Measurements from ENCODE around the gene LIMS1.
"Not testable (repeated sequence)": the region's sequence is repeated elsewhere in the genome, so short reads cannot be mapped to it uniquely, and the experiment has no call there.

LIMS1 gene, protein sequence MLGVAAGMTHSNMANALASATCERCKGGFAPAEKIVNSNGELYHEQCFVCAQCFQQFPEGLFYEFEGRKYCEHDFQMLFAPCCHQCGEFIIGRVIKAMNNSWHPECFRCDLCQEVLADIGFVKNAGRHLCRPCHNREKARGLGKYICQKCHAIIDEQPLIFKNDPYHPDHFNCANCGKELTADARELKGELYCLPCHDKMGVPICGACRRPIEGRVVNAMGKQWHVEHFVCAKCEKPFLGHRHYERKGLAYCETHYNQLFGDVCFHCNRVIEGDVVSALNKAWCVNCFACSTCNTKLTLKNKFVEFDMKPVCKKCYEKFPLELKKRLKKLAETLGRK

DNA sequence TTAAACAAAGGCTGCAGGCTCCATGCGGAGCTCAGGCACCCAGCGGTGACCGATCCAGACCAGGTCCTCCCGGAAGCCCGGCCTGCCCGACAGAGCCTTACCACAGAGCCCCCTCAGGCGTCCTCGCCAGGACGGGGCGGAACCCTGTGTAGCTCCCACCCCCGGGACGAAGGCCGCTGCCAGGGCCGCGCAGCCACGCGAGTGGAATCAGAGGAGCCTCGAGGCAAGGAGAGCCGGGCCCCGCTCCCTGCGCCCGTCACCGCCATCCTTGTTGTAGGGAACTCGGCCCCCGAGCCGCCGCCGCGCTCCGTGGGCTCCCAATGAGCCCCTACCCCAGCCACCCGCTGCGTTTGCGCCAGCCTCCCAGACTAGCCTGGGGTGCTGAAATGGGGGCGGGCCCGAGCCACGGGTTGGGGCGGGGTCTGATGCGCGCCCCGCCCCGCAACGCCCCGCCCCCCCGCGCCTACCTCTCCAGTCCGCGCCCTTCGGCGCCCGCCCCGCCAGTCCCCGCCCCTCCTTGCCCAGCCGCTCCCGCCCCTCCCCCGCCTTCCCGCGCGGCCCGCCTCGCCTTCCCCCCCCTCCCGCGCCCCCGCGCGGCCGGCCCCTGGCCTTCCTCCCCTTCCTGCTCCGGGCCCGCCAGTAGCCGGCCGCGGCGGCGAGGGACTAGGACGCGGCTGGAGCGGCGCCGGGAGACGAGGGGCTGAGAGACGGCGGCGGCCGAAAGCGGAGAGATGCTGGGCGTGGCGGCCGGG is at the start of gene LIMS1:
Gene LIMS1, plus strand, starts transcription at position 639 of the 752 bp plus-strand sequence. Its CDS starts 93 bp downstream, at position 732.
- DNase-seq = peak; percentile 74

GRCh38 chr2:108485253-108485652 is 49.0 kb upstream of the LIMS1 start:
- no peak for DNase-seq

DNA sequence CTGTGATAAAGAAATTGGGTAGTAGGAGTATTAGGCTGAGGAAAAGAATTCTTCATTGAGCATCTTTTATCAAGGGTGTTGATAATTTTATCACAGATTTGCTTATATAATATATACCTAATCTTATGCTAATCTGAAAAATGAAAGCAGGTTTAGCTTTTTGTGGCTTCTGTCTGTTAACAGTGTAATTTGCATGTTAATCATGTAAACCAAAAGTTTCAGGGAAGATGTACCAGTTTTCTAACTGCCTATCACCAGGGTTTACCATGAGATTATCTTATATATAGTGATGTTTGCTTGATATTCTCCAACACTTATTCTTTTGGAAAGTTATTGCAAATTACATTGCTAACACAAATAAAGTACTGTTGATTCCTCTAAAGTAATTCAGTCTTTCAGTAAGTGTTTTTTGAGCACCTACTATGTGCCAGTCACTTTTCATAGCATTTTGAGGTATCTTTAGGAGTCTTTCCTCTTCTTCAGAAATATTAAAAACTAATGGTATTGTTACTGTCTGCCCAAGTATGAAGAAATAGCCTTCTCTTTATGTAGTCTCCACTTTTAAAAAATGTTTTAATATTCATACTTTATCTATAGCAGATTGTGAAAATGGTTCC is 43.7 kb upstream of the LIMS1 start:
- DNase-seq = no peak

- DNase-seq = no peak
Measured at GRCh38 chr2:108491848-108492247, 42.4 kb upstream of the LIMS1 start.

DNA sequence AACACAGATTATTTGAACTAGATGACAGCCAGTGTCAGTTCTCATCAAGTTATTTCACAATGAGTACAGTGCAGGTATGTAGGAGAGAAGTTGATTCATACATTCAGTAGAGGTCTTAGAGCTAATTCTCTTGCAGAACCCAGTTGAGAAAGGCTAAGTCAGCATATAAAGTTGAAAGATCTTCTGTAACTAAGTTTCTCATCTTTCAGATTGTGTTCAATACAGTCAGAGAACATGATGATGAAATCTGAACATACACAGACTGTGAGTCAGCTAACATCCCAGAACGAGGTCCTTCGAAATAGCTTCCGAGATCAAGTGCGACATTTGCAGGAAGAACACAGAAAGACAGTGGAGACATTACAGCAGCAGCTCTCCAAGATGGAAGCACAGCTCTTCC is 41.9 kb upstream of the LIMS1 start:
- no peak for DNase-seq

GRCh38 chr2:108496167-108496566 is 38.1 kb upstream of the LIMS1 start:
- DNase-seq = not testable (repeated sequence)

DNA sequence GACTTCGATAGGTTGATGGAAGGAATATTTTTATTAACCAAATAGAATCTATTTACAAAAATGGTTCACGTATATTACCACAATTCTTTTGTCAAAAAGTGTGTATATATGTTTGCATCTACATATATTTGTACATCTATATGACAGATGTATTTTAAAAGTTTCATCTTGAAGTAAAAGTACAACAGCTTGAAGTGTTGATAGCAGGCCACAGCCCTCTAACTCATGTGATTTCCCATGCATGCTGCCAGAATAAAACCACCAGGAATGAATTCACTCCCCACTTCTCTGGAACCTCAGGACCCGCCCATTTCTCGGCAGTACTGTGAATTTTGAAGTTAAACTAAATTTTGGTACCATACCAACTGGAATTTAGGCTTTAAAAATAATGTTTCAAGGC is 26.6 kb upstream of the LIMS1 start:
- DNase-seq = not testable (repeated sequence)

DNA sequence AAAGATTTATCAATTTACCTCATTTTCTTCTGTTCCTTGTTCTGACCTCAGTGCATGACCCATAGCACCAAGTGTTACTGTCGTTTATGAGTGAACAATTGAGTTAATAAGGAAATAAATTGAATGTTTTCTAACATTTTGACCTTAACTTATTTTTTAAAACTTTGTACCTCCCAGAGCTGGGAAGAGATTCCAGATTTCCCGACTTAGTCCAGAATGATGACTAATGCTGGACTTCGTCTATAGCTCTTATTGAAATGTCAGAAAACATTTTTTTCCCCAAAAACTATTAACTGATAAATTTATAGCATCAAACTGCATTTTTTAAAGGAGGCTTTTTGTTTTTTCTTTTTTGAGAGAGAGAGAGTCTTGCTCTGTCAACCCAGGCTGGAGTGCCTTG is 21.8 kb upstream of the LIMS1 start:
- DNase-seq = not testable (repeated sequence)

DNA sequence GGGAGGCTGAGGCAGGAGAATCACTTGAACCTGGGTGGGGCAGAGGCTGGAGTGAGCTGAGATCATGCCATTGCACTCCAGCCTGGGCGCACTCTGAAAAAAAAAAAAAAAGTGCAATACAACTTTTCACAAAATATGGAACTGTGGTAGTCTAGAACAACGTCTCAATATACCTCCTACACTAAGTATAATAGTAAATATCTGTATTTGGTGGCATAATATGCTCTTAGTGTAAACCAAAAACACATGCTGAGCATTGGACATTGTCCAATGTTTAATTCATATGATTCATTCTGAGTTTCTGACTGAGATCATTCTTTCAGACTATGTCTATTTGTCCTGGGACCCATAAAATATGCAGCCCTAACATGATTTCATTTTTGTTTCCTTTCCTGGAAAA is 19.8 kb upstream of the LIMS1 start:
- DNase-seq = not testable (repeated sequence)

DNA sequence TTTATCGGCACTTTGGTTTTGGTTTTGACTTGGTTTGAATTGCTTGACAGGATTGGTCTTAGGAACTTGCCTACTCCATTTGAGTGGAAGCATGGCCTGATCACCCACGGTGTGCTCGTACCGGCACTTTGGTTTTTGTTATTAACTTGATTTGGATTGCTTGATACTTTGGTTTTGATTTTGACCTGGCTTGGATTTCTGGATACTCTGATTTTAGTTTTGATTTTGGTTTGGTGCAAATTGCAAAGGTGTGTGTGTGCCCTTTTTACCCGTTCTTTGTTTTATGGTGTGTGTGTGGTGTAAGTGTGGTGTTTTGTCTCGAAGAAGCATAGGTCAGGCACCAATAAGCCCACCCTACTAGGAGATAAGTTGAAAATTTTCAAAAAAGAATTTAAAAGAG is 9.6 kb upstream of the LIMS1 start:
- not testable (repeated sequence) for DNase-seq

- DNase-seq = not testable (repeated sequence)
Measured at GRCh38 chr2:108525258-108525657, 9.0 kb upstream of the LIMS1 start.

DNA sequence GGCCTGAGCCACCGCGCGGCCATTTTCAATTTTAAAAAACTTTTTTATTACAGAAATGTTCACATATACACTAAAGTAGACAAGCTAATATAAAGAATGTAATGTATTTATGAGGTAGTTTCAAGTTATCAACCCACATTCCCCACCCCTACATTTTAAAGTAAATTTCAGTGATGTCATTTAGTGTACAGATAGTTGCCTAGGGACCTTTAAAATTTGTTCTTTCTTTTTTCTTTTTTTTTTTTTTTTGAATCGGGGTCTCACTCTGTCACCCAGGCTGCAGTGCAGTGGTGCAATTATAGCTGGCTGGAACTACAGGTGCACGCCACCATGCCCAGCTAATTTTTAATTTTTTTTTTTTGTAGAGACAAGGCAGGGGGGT is 2.6 kb upstream of the LIMS1 start:
- DNase-seq = no peak

GRCh38 chr2:108534584-108535356 is 500 bp downstream of the LIMS1 start:
- DNase-seq = no peak

DNA sequence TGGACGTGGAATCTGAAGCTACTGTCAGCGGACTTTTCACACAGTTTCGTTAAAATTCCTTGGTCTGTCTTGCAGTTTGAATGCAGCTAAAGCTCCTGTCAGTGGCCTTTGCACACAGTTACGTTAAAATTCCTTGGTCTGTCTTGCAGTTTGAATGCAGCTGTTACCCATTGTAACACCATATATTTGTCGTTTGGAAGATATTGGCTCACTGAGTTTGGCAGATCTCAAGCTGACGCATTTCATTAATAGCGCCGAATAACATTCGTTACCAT is 1.0 kb downstream of the LIMS1 start:
- no peak for DNase-seq

DNA sequence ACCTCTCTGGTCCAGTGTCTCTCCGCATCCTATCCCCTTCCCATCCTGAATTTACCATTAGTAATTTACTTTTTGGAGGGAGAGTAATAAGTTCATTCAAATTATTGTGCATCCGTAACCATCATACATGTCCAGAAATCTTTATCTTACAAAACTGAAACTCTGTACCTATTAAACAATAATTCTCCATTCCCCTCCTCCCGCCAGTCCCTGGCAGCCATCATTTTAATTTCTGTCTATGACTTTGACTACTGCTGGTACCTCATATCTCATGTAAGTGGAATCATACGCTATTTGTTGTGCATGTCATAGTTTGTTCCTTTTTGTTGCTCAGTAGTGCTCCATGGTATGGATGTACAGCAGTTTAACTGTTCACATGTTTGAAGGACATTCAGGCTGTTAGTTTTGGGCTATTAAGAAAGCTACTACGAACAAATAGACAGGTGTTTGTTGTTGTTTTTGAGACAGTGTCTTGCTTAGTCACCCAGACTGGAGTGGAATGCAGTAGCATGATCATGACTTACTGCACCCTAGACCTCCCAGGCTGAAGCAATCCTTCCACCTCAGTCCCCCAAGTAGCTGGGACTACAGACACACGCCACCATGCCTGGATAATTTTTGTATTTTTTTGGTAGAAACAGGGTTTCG is 2.0 kb downstream of the LIMS1 start:
- DNase-seq = no peak

DNA sequence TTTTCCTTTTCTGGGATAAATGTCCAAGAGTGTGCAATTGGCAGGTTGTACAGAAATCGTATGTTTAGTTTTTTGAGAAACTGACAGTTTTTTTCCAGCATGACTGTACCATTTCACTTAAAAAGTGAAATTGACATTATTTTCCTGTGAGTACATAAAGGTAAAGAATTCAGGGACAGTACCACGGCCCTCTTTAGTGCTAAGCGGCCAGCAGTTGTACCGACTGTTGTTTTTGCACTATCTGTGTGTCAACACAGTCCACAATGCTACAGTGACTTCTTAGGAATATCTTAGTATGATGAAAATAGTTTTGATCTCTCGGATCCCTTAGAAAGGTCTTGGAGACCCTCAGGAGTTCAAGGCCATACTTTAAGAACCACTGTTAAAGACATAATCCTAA is 2.6 kb downstream of the LIMS1 start:
- DNase-seq = no peak

GRCh38 chr2:108538000-108538625 is 3.8 kb downstream of the LIMS1 start:
- DNase-seq = no peak

GRCh38 chr2:108541451-108541850 is 7.2 kb downstream of the LIMS1 start:
- DNase-seq = no peak

- no peak for DNase-seq
Measured at GRCh38 chr2:108542071-108542470, 7.8 kb downstream of the LIMS1 start.

- DNase-seq = no peak
Measured at GRCh38 chr2:108547606-108548005, 13.3 kb downstream of the LIMS1 start.

- DNase-seq = no peak
Measured at GRCh38 chr2:108548208-108549003, 14.1 kb downstream of the LIMS1 start.

DNA sequence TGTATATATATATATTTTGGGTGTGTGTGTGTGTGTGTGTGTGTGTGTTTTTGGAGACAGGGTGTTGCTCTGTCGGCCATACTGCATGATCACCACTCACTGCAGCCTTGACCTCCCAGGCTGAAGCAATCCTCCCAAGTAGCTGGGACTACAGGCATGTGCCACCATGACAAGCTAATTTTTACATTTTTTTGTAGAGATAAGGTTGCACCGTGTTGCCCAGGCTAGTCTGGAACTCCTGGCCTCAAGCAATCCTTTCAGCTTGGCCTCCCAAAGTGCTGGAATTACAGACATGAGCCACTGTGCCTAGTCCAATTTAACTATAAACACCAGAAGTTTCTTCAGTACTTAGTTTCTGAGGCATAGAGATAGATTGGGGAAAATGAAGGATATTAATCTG is 18.3 kb downstream of the LIMS1 start:
- DNase-seq = no peak
